Activated CD8-positive, alpha-beta memory T cell treated with anti-CD3 and anti-CD28 coated beads for 1 hour (primary cell): ENCODE results near the gene TRIO.

ENCODE experiments used
- DNase-seq, 2 donors: peaks; one replicate each; pipeline ENCODE4 v3.0.0-alpha.2; 2020; ENCODE audit warnings: low read depth in 1 of 2; ENCODE audit errors: extremely low read depth in 1 of 2

The TRIO gene

DNA sequence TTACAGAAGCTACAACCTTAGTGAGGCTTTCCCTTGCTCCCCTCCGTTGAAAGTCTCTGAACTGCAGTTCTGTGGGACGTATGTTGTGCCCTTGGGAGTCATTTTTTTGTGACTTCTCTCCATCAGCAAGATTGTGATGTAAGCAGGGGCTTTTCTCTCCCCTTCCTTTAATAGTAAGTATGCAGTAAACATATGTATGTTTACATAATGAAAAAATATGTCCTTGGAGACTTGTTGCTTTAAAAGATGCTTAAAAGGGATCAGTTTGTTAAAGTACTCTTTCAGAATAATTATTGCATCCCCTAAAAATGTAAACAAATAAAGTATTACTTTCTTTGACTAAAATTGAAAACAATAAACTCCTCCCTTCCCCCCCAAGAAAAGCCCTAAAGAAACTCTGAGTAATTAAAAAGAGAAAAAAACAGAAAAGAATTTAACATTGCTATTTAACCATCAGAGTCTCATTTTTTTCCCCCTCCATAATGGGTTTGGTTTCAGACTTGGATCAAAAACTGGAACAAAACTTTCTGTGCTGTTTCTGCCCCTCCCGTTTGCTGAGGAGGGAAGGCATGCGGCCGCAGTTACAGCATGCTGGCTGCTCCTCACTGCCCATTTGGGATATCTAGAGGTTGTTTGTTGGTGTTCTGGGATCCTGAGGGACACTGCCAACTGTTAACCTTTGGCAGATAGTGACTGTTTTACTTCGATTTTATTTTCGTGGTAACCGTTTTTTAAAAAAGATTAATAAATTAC lies 40.2 kb downstream of the TRIO start:
- no peak for DNase-seq

DNA sequence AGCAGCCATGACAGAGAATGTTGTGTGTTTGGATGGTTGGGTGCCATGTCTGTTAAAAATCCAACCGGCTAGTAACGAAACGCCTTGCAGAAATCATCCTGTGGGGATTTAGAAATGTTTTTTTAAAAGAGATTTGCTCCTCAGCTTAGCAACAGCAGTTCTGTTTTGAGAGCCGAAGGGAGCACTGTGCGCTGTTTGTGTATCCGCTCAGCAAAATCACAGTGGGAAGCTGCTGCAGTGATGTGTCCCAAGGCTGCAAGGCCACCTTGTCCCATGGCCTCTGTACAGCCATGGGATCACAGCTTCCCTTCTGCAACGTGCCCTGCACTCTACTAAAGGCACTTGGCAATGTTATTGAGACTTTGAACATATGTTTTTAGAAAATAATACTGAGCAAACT lies 40.9 kb downstream of the TRIO start:
- no peak for DNase-seq

DNA sequence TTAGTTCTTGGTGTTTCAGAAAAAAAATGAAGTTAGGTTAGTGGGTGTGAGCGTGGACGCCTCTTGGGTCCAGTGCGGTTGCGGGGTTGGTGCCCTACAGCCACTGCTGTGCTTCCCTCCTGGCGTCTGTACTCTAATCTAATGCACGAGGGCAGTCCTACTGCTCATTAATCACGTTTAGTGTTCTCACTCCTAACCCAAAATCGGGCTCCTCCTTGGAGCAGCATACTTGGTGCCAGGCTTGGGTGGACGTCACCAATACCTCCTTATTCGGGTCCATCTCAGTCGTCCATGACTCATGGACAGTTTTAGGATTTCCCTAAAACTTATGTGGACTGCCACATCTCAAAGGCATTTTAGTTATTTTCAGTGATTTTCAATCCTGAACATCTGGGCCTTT lies 41.6 kb downstream of the TRIO start:
- no peak for DNase-seq

GRCh38 chr5:14185326-14186058 lies 42.4 kb downstream of the TRIO start:
- DNase-seq, result no peak

GRCh38 chr5:14186059-14186830 lies 43.1 kb downstream of the TRIO start:
- no peak for DNase-seq

GRCh38 chr5:14187157-14187556 lies 44.0 kb downstream of the TRIO start:
- no peak for DNase-seq

DNA sequence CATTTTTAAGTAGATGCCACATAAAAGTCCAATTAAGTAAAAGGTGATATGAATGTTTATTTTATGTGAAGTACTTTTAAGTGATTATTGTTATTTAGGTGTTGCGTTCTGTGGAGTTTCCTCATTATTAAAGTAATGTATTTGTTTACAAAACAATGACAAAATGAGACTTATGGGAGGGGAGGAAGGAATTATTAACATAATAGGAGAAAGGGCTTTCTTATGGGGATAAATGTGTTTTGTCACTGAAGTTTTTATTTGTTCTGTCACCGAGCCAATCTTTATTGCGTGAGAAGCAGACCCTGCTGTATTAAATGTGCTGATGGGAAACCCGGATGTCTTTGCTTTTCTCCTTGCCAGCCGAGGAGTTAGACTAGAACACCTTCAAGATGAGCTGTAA lies 44.5 kb downstream of the TRIO start:
- DNase-seq, result no peak

GRCh38 chr5:14188778-14189177 lies 45.6 kb downstream of the TRIO start:
- DNase-seq, result no peak

DNA sequence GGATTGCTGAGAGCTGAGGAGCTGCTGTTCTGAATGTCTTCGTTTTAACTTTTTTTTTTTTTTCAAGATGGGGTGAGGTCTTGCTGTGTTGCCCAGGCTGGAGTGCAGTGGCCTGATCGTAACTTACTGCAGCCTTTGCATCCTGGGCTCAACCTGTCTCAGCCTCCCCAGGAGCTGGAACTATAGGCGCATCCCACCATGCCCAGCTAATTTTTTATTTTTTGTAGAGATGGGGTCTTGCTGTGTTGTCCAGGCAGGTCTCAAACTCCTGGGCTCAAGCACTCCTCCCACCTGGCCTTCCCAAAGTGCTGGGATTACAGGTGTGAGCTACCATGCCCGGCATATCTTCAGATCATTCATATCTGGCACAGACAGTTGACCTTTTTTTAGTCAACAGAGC lies 46.5 kb downstream of the TRIO start:
- no peak for DNase-seq

DNA sequence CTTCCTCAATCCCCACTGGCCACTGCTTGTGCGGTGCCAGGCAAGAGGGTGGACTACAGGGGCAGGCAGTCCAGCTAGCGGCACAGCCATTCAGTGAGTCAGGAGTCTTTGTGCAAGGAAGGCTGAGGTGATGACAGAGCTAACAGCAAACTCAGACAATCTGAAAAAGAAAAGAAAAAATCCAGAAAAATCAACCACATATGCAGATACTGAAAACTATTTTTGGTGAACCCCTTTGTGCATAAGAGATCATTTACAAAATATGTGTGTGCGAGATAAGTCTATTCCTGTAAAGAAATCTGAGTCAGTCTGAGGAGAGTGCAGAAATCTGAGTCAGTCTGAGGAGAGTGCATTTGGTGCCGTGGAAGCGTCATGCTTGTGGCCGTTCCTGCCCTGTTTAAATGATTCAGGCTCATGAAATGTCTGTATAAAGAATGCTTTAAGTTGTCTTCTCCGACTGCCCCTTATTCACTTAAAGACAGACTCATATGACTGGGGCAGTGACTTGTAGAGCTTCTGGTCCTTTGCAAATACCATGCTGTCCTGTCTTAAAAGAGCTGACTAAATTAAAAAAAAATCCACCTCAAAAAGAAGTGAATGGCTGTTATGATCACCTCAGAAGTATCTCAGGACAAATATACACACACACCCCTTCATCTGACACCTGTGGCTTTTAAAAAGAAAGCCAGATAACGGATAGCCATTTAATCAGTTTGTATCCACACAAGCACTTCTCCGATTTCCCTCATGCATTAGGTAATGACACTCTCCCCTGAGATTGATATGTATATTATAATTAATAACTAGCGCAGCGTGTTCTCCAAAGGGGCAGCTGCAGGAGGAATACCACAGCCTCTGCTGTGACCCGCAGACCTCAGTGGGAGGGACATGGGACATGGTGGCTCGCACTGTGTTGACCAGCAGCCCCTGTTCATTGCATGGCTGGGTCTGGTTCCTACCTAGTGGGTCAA lies 47.3 kb downstream of the TRIO start:
- DNase-seq, result no peak

DNA sequence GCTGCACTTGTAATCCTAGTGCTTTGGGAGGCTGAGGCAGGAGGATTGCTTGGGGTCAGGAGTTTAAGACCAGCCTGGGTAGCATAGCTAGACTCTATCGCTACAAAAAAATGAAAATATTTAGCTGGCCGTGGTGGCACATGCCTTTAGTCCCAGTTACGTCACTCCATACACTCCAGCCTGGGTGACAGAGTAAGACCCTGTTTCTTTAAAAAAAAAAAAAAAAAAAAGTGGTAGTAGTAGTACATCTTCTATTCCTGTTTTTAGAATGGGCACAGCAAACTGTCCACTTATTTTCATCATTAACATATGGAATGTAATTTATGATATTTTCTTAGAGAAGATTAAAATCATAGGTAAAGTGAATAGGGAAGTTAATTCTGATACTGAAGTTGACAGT lies 48.2 kb downstream of the TRIO start:
- DNase-seq, result no peak

GRCh38 chr5:14193496-14193895 lies 50.4 kb downstream of the TRIO start:
- no peak for DNase-seq

GRCh38 chr5:14195588-14195987 lies 52.4 kb downstream of the TRIO start:
- DNase-seq, result no peak

- no peak for DNase-seq
These were observed 53.9 kb downstream of the TRIO start for GRCh38 chr5:14197056-14197455.

DNA sequence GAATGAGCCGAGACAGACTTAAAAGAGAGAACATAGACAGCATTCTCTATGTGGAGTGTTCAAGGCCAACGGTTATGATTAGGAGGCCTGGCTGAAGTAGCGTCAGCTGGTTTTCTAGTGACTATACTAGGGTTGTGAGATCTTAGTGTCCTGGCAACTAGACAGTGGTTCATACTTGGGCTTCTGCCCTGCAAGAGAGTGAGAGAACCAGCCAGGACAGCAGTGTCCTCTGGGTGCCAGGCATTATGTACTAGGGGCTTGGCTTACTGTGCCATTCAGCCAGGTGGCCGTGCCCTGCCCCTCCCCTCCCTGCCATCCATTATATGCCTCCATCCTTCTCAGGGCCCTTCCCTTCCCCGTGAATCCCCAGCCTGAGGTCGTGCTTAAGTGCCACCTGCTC lies 56.8 kb downstream of the TRIO start:
- no peak for DNase-seq

DNA sequence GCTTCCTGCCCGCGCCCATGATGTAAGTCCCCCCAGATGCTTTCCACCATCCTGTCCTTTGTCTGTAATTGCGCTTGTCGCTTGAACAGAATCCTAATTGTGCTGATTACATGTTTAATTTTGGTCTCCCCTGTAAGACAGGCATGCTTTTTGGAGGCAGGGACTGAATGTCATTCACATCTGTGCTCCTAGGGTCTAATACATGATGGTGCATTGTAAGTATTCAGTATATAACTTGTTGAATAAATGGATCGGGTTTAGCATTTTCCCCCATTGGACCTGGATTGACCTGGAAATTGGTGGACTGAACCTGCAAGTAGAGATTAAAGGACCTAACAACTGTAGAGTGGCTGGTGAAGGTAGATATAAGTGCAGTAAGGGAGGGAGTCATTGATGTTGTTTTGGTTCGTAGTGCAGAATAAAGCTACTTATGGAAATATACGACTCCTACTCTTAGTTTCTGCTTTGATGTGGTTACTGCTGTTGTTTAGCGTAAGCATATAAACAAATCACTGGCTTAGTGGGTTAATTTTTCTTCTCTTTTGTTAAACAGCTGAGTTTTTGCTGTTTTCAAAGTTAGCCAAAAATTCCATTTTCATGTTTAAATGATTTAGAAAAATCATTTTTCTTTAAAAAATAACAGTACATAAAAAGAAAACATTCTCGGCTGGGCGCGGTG lies 57.3 kb downstream of the TRIO start:
- DNase-seq, result no peak

DNA sequence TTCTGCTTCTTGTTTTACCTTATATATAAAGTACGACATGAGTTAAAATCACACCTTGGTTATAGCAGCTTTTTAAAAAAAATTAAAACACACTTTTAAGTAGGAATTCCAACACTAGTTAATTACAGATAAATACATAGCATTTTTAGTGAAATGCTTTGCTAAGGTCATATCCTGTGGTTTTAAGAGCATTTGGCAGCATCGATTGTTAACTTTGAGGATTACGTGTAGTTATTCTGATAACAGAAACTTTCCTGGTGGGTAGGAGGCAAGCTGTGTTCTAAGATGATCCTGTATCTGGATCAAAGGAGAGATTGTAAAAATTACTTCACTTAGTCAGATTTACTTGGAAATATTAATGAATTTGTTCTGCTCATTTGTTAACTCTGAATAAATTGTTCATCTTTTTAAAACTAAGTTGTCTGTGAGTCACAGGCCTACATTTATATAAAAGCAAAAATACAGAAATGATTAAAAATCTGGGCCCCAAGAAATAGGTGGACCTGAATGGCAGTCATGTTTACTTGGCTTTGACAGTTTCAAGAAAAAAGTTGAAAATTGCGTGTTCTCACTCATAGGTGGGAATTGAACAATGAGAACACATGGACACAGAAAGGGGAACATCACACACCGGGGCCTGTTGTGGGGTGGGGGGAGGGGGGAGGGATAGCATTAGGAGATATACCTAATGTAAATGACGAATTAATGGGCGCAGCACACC lies 58.3 kb downstream of the TRIO start:
- no peak for DNase-seq

DNA sequence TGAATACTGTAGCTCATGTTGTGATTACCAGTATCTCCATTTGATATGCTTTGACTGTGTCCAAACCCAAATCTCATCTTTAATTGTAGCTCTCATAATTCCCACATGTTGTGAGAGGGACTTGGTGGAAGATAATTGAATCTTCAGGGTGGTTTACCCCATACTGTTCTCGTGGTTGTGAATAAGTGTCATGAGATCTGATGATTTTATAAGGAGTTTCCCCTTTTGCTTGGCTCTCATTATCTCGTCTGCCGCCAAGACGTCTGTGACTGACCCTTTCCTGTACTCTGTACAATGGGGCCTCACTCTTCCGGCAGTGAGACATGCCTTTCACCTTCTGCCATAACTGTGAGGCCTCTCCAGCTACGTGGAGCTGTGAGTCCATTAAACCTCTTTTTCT lies 59.3 kb downstream of the TRIO start:
- no peak for DNase-seq

DNA sequence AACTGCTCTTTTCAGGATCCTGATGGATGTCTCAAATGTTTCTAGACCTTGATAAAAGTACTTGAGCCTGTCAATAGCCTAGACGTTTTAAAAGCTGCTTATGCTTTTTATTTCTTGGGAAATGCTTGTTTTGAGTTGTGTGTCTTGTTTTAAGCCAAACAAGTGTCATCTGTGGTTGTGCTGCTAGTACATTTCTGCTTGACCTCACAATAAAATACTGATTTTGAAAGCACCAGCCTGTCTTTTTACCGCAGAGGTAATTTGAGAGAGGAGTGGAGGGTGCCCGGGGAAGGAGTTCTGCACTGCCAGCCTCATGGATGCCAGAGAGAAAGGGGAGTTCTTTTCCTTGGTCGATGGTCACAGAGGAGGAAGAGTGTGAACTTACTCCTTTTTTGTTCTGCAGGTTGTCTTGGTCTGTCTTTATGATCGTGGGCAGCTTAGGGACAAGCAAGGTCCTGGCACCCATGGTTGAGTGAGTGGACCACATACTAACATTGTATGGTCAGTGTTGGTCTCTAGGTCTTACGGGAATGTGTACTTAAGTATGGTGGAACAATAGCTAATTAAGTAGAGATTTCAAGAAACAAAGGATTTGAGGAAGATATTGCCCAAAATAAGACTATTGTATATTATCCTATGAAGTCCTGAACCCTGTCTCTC lies 61.0 kb downstream of the TRIO start:
- no peak for DNase-seq
